ENCODE results near the gene LIN7B. TPM values are rescaled to one million over a fixed set of nuclear protein-coding genes. Genes with fewer than 3 reads are reported as not detected.
A peak's percentile ranks its signal among the peaks of the same experiment; 100 is the strongest.

LIN7B gene
- total and polyA plus RNA-seq, 9 of the 15 experiments (the other 6 are each of a cell fraction or from before 2014, with no cell fraction given) = 0.89 to 15.7 (median 4.0) TPM

- TF ChIP-seq, protein P1, sequence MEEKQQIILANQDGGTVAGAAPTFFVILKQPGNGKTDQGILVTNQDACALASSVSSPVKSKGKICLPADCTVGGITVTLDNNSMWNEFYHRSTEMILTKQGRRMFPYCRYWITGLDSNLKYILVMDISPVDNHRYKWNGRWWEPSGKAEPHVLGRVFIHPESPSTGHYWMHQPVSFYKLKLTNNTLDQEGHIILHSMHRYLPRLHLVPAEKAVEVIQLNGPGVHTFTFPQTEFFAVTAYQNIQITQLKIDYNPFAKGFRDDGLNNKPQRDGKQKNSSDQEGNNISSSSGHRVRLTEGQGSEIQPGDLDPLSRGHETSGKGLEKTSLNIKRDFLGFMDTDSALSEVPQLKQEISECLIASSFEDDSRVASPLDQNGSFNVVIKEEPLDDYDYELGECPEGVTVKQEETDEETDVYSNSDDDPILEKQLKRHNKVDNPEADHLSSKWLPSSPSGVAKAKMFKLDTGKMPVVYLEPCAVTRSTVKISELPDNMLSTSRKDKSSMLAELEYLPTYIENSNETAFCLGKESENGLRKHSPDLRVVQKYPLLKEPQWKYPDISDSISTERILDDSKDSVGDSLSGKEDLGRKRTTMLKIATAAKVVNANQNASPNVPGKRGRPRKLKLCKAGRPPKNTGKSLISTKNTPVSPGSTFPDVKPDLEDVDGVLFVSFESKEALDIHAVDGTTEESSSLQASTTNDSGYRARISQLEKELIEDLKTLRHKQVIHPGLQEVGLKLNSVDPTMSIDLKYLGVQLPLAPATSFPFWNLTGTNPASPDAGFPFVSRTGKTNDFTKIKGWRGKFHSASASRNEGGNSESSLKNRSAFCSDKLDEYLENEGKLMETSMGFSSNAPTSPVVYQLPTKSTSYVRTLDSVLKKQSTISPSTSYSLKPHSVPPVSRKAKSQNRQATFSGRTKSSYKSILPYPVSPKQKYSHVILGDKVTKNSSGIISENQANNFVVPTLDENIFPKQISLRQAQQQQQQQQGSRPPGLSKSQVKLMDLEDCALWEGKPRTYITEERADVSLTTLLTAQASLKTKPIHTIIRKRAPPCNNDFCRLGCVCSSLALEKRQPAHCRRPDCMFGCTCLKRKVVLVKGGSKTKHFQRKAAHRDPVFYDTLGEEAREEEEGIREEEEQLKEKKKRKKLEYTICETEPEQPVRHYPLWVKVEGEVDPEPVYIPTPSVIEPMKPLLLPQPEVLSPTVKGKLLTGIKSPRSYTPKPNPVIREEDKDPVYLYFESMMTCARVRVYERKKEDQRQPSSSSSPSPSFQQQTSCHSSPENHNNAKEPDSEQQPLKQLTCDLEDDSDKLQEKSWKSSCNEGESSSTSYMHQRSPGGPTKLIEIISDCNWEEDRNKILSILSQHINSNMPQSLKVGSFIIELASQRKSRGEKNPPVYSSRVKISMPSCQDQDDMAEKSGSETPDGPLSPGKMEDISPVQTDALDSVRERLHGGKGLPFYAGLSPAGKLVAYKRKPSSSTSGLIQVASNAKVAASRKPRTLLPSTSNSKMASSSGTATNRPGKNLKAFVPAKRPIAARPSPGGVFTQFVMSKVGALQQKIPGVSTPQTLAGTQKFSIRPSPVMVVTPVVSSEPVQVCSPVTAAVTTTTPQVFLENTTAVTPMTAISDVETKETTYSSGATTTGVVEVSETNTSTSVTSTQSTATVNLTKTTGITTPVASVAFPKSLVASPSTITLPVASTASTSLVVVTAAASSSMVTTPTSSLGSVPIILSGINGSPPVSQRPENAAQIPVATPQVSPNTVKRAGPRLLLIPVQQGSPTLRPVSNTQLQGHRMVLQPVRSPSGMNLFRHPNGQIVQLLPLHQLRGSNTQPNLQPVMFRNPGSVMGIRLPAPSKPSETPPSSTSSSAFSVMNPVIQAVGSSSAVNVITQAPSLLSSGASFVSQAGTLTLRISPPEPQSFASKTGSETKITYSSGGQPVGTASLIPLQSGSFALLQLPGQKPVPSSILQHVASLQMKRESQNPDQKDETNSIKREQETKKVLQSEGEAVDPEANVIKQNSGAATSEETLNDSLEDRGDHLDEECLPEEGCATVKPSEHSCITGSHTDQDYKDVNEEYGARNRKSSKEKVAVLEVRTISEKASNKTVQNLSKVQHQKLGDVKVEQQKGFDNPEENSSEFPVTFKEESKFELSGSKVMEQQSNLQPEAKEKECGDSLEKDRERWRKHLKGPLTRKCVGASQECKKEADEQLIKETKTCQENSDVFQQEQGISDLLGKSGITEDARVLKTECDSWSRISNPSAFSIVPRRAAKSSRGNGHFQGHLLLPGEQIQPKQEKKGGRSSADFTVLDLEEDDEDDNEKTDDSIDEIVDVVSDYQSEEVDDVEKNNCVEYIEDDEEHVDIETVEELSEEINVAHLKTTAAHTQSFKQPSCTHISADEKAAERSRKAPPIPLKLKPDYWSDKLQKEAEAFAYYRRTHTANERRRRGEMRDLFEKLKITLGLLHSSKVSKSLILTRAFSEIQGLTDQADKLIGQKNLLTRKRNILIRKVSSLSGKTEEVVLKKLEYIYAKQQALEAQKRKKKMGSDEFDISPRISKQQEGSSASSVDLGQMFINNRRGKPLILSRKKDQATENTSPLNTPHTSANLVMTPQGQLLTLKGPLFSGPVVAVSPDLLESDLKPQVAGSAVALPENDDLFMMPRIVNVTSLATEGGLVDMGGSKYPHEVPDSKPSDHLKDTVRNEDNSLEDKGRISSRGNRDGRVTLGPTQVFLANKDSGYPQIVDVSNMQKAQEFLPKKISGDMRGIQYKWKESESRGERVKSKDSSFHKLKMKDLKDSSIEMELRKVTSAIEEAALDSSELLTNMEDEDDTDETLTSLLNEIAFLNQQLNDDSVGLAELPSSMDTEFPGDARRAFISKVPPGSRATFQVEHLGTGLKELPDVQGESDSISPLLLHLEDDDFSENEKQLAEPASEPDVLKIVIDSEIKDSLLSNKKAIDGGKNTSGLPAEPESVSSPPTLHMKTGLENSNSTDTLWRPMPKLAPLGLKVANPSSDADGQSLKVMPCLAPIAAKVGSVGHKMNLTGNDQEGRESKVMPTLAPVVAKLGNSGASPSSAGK (IDR thresholded peaks at IDR 0.05) = peak; percentile 55; the same call in 1 of the 2 replicates
- TF ChIP-seq RB1 (IDR thresholded peaks at IDR 0.05; ENCODE audit: low read depth) (peak; percentile 7), CBFA2T3 (IDR thresholded peaks at IDR 0.05) (0 out of 2 replicates have a peak, but pooled peaks have one; percentile 3), BCOR (IDR thresholded peaks at IDR 0.05) (peak; percentile 43; the same call in 1 of the 2 replicates), ZFPM2 (CRISPR knock-in tag; IDR thresholded peaks at IDR 0.05) (no peak), OTX1 (CRISPR knock-in tag; IDR thresholded peaks at IDR 0.05) (no peak), ZFP1 (CRISPR knock-in tag; IDR thresholded peaks at IDR 0.05) (no peak), MAZ (CRISPR knock-in tag; conservative IDR thresholded peaks at IDR 0.05 in 1 of 2, IDR thresholded peaks at IDR 0.05 in 1 of 2) (peak; percentile 63 to 89), ZEB2 (IDR thresholded peaks at IDR 0.05) (no peak), CTCF (IDR thresholded peaks at IDR 0.05 in 2 of 3, conservative IDR thresholded peaks at IDR 0.05 in 1 of 3; ENCODE audit: insufficient read depth in 2 of 3, low read depth in 1 of 3, low read length in 3 of 3) (peak; percentile 76 to 89 (median 88)), KLF13 (tag; IDR thresholded peaks at IDR 0.05; ENCODE audit: borderline replicate concordance, low read depth) (no peak)
- TF ChIP-seq, protein P2, sequence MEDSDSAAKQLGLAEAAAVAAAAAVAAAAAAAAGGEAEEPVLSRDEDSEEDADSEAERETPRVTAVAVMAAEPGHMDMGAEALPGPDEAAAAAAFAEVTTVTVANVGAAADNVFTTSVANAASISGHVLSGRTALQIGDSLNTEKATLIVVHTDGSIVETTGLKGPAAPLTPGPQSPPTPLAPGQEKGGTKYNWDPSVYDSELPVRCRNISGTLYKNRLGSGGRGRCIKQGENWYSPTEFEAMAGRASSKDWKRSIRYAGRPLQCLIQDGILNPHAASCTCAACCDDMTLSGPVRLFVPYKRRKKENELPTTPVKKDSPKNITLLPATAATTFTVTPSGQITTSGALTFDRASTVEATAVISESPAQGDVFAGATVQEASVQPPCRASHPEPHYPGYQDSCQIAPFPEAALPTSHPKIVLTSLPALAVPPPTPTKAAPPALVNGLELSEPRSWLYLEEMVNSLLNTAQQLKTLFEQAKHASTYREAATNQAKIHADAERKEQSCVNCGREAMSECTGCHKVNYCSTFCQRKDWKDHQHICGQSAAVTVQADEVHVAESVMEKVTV (CRISPR knock-in tag; IDR thresholded peaks at IDR 0.05) = peak; percentile 51; the same call in 1 of the 2 replicates
These were observed 31.6 kb downstream of the LIN7B start (continued) for GRCh38 chr19:49145573-49146407.
